Measurements from ENCODE around the gene C10orf71. TPM values are rescaled to one million over a fixed set of nuclear protein-coding genes. Genes with fewer than 3 reads are reported as not detected.

C10orf71 gene
- polyA plus RNA-seq, 1 donor from 2014 or later = not detected

DNA sequence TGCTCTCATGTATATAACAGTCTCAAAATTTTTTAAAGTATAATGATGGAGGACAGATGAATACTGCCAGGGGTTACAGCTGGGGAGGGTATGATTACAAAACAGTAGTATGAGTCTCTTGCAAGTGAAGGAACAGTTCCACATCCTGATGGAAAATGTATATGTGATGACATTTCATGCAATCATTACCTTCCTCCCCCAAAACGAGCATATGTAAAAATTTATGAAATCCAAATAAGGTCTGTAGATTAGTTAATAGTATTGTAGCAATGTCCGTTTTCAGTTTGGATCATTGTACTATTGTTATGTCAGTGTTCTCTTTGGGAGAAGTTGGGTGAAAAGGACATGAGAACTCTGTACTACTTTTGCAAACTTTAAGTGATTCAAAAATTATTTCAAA, 58.9 kb downstream of the C10orf71 start:
- H3F3A ChIP-seq (ENCODE audit: insufficient read depth, low read length, poor library complexity, severe bottlenecking) = no peaks in the 10 kb centered on the region

DNA sequence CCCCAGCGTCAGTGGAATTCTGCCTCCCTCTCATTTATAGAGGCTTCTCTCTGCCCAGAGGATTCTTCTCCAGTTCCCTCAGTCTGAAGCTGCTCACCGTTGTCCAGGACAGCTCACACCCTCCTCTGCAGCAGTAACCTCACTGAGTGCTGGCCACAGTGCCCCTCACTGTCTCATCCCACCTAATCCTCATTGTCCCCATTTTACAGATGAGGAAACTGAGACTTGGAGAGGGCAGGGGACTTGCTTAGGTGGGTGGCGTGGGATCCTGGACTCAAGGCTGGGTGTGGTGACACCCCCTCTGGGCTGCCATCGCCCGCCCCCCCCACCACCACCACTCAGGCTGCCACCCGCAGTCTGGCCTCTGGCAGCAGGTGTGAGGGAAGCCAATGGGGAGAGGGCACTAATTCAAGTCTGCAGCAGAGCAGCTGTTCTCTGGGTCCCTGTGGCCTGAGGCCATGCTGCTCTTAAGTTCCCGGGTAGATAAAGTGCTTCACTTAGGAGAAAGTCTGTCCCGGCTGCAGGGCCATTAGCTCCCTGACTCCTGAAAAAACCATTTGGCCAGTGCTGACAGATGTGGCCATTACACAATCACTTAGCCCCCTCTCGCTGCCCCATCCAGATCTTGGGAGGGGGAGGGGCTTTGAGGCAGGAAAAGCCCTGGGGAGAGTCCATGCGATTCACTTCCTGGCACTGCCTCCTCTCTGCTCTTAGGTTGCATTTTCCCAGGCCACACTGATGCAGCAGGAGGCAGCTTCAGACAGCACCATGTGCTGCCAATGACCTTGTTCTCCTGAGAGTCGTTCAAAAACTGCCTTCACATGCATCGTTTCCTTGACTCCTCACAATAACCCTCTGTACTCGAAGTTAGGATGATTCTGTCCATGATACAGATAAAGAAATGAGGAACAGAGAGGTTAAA, 60.6 kb downstream of the C10orf71 start:
- H4K20me1 ChIP-seq (ENCODE audit: insufficient read depth) = no peaks in the 10 kb centered on the region
- H3K79me2 ChIP-seq (replicated peaks; ENCODE audit: insufficient read depth, low read length) = no peaks in the 10 kb centered on the region
- no peak overlapping the region for H3K27ac ChIP-seq (ENCODE audit: low read length)
- no peak overlapping the region for H3K4me3 ChIP-seq (ENCODE audit: low read length)
- H3K4me2 ChIP-seq (ENCODE audit: low read length) = no peak overlapping the region
- H3K9me3 ChIP-seq (ENCODE audit: low read length) = peaks cover 4% of the 10 kb centered on the region
- H3K36me3 ChIP-seq (ENCODE audit: insufficient read depth, low read length) = no peaks in the 10 kb centered on the region
- no peak overlapping the region for H2AFZ ChIP-seq (ENCODE audit: low read depth, low read length)
- H3K27me3 ChIP-seq (ENCODE audit: insufficient read depth, low read depth, low read length) = no peaks in the 10 kb centered on the region
- no peaks in the 10 kb centered on the region for H3F3A ChIP-seq (ENCODE audit: insufficient read depth, low read length, poor library complexity, severe bottlenecking)
- H3K9me2 ChIP-seq (ENCODE audit: insufficient read depth, low read length) = no peaks in the 10 kb centered on the region
- H3K9ac ChIP-seq (ENCODE audit: low read length) = no peak overlapping the region
- TF ChIP-seq EP300 (conservative IDR thresholded peaks at IDR 0.05; ENCODE audit: poor library complexity, severe bottlenecking) = no peak
- TF ChIP-seq SMC3 (conservative IDR thresholded peaks at IDR 0.05; ENCODE audit: poor library complexity) = no peak
- no peak for TF ChIP-seq MXI1 (conservative IDR thresholded peaks at IDR 0.05; ENCODE audit: poor library complexity, severe bottlenecking)
- no peak for TF ChIP-seq RAD21 (conservative IDR thresholded peaks at IDR 0.05)
- TF ChIP-seq, protein P1, sequence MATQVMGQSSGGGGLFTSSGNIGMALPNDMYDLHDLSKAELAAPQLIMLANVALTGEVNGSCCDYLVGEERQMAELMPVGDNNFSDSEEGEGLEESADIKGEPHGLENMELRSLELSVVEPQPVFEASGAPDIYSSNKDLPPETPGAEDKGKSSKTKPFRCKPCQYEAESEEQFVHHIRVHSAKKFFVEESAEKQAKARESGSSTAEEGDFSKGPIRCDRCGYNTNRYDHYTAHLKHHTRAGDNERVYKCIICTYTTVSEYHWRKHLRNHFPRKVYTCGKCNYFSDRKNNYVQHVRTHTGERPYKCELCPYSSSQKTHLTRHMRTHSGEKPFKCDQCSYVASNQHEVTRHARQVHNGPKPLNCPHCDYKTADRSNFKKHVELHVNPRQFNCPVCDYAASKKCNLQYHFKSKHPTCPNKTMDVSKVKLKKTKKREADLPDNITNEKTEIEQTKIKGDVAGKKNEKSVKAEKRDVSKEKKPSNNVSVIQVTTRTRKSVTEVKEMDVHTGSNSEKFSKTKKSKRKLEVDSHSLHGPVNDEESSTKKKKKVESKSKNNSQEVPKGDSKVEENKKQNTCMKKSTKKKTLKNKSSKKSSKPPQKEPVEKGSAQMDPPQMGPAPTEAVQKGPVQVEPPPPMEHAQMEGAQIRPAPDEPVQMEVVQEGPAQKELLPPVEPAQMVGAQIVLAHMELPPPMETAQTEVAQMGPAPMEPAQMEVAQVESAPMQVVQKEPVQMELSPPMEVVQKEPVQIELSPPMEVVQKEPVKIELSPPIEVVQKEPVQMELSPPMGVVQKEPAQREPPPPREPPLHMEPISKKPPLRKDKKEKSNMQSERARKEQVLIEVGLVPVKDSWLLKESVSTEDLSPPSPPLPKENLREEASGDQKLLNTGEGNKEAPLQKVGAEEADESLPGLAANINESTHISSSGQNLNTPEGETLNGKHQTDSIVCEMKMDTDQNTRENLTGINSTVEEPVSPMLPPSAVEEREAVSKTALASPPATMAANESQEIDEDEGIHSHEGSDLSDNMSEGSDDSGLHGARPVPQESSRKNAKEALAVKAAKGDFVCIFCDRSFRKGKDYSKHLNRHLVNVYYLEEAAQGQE (IDR thresholded peaks at IDR 0.05; ENCODE audit: borderline replicate concordance) = no peak
- no peak for TF ChIP-seq EZH2 (IDR thresholded peaks at IDR 0.05; ENCODE audit: borderline replicate concordance, insufficient read depth, low read length, poor library complexity, severe bottlenecking)
- TF ChIP-seq TAF1 (IDR thresholded peaks at IDR 0.05; ENCODE audit: low read depth) = no peak
- TF ChIP-seq, protein P2, sequence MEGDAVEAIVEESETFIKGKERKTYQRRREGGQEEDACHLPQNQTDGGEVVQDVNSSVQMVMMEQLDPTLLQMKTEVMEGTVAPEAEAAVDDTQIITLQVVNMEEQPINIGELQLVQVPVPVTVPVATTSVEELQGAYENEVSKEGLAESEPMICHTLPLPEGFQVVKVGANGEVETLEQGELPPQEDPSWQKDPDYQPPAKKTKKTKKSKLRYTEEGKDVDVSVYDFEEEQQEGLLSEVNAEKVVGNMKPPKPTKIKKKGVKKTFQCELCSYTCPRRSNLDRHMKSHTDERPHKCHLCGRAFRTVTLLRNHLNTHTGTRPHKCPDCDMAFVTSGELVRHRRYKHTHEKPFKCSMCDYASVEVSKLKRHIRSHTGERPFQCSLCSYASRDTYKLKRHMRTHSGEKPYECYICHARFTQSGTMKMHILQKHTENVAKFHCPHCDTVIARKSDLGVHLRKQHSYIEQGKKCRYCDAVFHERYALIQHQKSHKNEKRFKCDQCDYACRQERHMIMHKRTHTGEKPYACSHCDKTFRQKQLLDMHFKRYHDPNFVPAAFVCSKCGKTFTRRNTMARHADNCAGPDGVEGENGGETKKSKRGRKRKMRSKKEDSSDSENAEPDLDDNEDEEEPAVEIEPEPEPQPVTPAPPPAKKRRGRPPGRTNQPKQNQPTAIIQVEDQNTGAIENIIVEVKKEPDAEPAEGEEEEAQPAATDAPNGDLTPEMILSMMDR (IDR thresholded peaks at IDR 0.05; ENCODE audit: poor library complexity, severe bottlenecking) = no peak

More for the DNA sequence above, 58.9 kb downstream of the C10orf71 start:
- no peak overlapping the region for H3K4me2 ChIP-seq (ENCODE audit: low read length)
- no peak overlapping the region for H3K9ac ChIP-seq (ENCODE audit: low read length)
- H3K4me3 ChIP-seq (ENCODE audit: low read length) = no peak overlapping the region
- H3K9me2 ChIP-seq (ENCODE audit: insufficient read depth, low read length) = no peaks in the 10 kb centered on the region
- H3K27ac ChIP-seq (ENCODE audit: low read length) = no peak overlapping the region
- H3K27me3 ChIP-seq (ENCODE audit: insufficient read depth, low read depth, low read length) = no peaks in the 10 kb centered on the region
- no peak overlapping the region for H2AFZ ChIP-seq (ENCODE audit: low read depth, low read length)
- no peaks in the 10 kb centered on the region for H3K36me3 ChIP-seq (ENCODE audit: insufficient read depth, low read length)
- no peaks in the 10 kb centered on the region for H3K79me2 ChIP-seq (replicated peaks; ENCODE audit: insufficient read depth, low read length)
- H4K20me1 ChIP-seq (ENCODE audit: insufficient read depth) = no peaks in the 10 kb centered on the region
- TF ChIP-seq, protein P2 (IDR thresholded peaks at IDR 0.05; ENCODE audit: poor library complexity, severe bottlenecking) = no peak
- TF ChIP-seq RAD21 (conservative IDR thresholded peaks at IDR 0.05) (no peak), POLR2AphosphoS5 (IDR thresholded peaks at IDR 0.05) (no peak), SMC3 (conservative IDR thresholded peaks at IDR 0.05; ENCODE audit: poor library complexity) (no peak), EZH2 (IDR thresholded peaks at IDR 0.05; ENCODE audit: borderline replicate concordance, insufficient read depth, low read length, poor library complexity, severe bottlenecking) (no peak), MXI1 (conservative IDR thresholded peaks at IDR 0.05; ENCODE audit: poor library complexity, severe bottlenecking) (no peak), TAF1 (IDR thresholded peaks at IDR 0.05; ENCODE audit: low read depth) (no peak), EP300 (conservative IDR thresholded peaks at IDR 0.05; ENCODE audit: poor library complexity, severe bottlenecking) (no peak)
- TF ChIP-seq, protein P1 (IDR thresholded peaks at IDR 0.05; ENCODE audit: borderline replicate concordance) = no peak
- H3K9me3 ChIP-seq (ENCODE audit: low read length) = peaks cover 4% of the 10 kb centered on the region

Data from neural cell (in vitro differentiated cells).